Uterus (tissue), 4 donors: ENCODE data around the gene HIVEP1. TPM values are rescaled to one million over a fixed set of nuclear protein-coding genes. Genes with fewer than 3 reads are reported as not detected.

Source experiments
- DNase-seq, 2 donors: peaks; one replicate each; pipeline ENCODE4 v3.0.0-alpha.2; 2019 to 2020
- H3K27ac ChIP-seq, 2 donors: fragments of 200-600 bp; sonication (generic); 1 replicate in 1 of 2; 2 replicates in 1 of 2; pipeline ENCODE4 v1.5.1; 2016 to 2018
- H3K27me3 ChIP-seq, 2 donors: fragments of 200-600 bp; sonication (generic); one replicate each; pipeline ENCODE4 v1.5.1; 2018 to 2019; ENCODE audit warnings: control low read depth in 1 of 2
- H3K36me3 ChIP-seq, 2 donors: fragments of 200-600 bp; sonication (generic); one replicate each; pipeline ENCODE4 v1.5.1; 2019; ENCODE audit warnings: control low read depth in 1 of 2
- H3K4me1 ChIP-seq, 2 donors: fragments of 200-600 bp; sonication (generic); one replicate each; pipeline ENCODE4 v1.5.1; 2018 to 2019; ENCODE audit warnings: control low read depth in 1 of 2
- H3K4me3 ChIP-seq, 2 donors: fragments of 200-600 bp; sonication (generic); 1 replicate in 1 of 2; 2 replicates in 1 of 2; pipeline ENCODE4 v1.5.1; 2018 to 2019; ENCODE audit warnings: mild to moderate bottlenecking in 1 of 2
- H3K9me3 ChIP-seq, 2 donors: fragments of 200-600 bp; sonication (generic); one replicate each; pipeline ENCODE4 v1.5.1; 2019; ENCODE audit warnings: control low read depth in 1 of 2
- CTCF ChIP-seq, 4 experiments: fragments of 200-600 bp in 2 of 4; fragments of 450-650 bp in 2 of 4; sonication (generic) in 2 of 4; IDR thresholded peaks; one replicate each; pipeline ENCODE4 v1.5.1; 2016 to 2019; ENCODE audit warnings: antibody characterized with exemption in 4 of 4, mild to moderate bottlenecking in 2 of 4, moderate library complexity in 1 of 4
- POLR2A ChIP-seq, 2 donors: fragments of 450-650 bp; IDR thresholded peaks; one replicate each; pipeline ENCODE4 v1.6.1; 2016; ENCODE audit warnings: antibody characterized with exemption in 2 of 2, mild to moderate bottlenecking in 1 of 2, moderate library complexity in 1 of 2
- intact Hi-C: fragments of 100-400 bp; cut with DNase I; formaldehyde crosslinking; loops from one replicate; pipeline ENCODE4 v1.15.1; 2023; ENCODE audit warnings: low total_unique reads
- total RNA-seq, 4 donors: library from RNA; depleted of rRNA in 3 of 4; stranded (reverse); fragments of >200 nt in 3 of 4; gene quantifications; one replicate each; pipeline versions ENCODE4 v1.1.0 to v1.2.4, GENCODE V29; 2014 to 2023
- donor health status: DM: yes; HTN: yes; CAD: no.

Gene HIVEP1
- total RNA-seq, 4 donors from 2014 or later: 8.5 to 38.1 (median 22.0) TPM

GRCh38 chr6:12138936-12139335 lies 126.8 kb downstream of the HIVEP1 start:
- Histone ChIP-seq H3K4me3 (no peak overlapping the region), H3K36me3 (no peaks in the 10 kb centered on the region), H3K4me1 (no peaks in the 10 kb centered on the region), H3K27me3 (no peaks in the 10 kb centered on the region), H3K9me3 (no peaks in the 10 kb centered on the region), H3K27ac (no peak overlapping the region)
- intact Hi-C loops: no loop called here
- TF ChIP-seq POLR2A (IDR thresholded peaks at IDR 0.05) (no peak), CTCF (IDR thresholded peaks at IDR 0.05) (no peak)
- no peak for DNase-seq

- Histone ChIP-seq H3K4me1 (no peaks in the 10 kb centered on the region), H3K4me3 (no peak overlapping the region), H3K9me3 (no peaks in the 10 kb centered on the region), H3K36me3 (no peaks in the 10 kb centered on the region), H3K27ac (no peak overlapping the region), H3K27me3 (no peaks in the 10 kb centered on the region)
- no peak for DNase-seq
- TF ChIP-seq CTCF (IDR thresholded peaks at IDR 0.05) (no peak), POLR2A (IDR thresholded peaks at IDR 0.05) (no peak)
- intact Hi-C loops: no loop called here
These were observed 135.6 kb downstream of the HIVEP1 start for GRCh38 chr6:12147557-12148316.

GRCh38 chr6:12148317-12148801 lies 136.2 kb downstream of the HIVEP1 start:
- Histone ChIP-seq H3K27me3 (no peaks in the 10 kb centered on the region), H3K4me3 (no peak overlapping the region), H3K9me3 (no peaks in the 10 kb centered on the region), H3K4me1 (no peaks in the 10 kb centered on the region), H3K36me3 (no peaks in the 10 kb centered on the region), H3K27ac (no peak overlapping the region)
- no peak for DNase-seq
- TF ChIP-seq CTCF (IDR thresholded peaks at IDR 0.05) (no peak), POLR2A (IDR thresholded peaks at IDR 0.05) (no peak)
- intact Hi-C loops: no loop called here

GRCh38 chr6:12148841-12149240 lies 136.7 kb downstream of the HIVEP1 start:
- Histone ChIP-seq H3K9me3 (no peaks in the 10 kb centered on the region), H3K36me3 (no peaks in the 10 kb centered on the region), H3K27me3 (no peaks in the 10 kb centered on the region), H3K27ac (no peak overlapping the region), H3K4me1 (no peaks in the 10 kb centered on the region), H3K4me3 (no peak overlapping the region)
- no peak for TF ChIP-seq POLR2A (IDR thresholded peaks at IDR 0.05)
- no peak for TF ChIP-seq CTCF (IDR thresholded peaks at IDR 0.05)
- DNase-seq: no peak
- intact Hi-C loops: no loop called here

GRCh38 chr6:12149944-12150510 lies 137.9 kb downstream of the HIVEP1 start:
- Histone ChIP-seq H3K4me3 (no peak overlapping the region), H3K27ac (no peak overlapping the region), H3K27me3 (no peaks in the 10 kb centered on the region), H3K4me1 (no peaks in the 10 kb centered on the region), H3K9me3 (no peaks in the 10 kb centered on the region), H3K36me3 (no peaks in the 10 kb centered on the region)
- intact Hi-C loops: no loop called here
- no peak for DNase-seq
- TF ChIP-seq CTCF (IDR thresholded peaks at IDR 0.05) (no peak), POLR2A (IDR thresholded peaks at IDR 0.05) (no peak)
